GM19324 (cell line): Measurements from ENCODE around the gene MED20.

Experiments
- ATAC-seq: cut with Tn5 transposase; IDR thresholded peaks from one replicate; pipeline ENCODE4 v1.9.1; 2021; ENCODE audit warnings: mild to moderate bottlenecking, moderate library complexity; ENCODE audit not compliant: unreplicated experiment, low FRiP score

Gene MED20

GRCh38 chr6:41859356-41859755 lies 61.6 kb downstream of the MED20 start:
- ATAC-seq: no peak

GRCh38 chr6:41858703-41859102 lies 62.2 kb downstream of the MED20 start:
- no peak for ATAC-seq
